ENCODE results near the gene SLC16A14.
A peak's percentile ranks its signal among the peaks of the same experiment; 100 is the strongest.

Gene SLC16A14

GRCh38 chr2:230085201-230085600 is 16.5 kb upstream of the SLC16A14 start:
- DNase-seq (ENCODE audit: low read depth in 1 of 2, low spot score in 1 of 2): peak; percentile 48 to 85
- TF ChIP-seq POLR2AphosphoS5 (IDR thresholded peaks at IDR 0.05; ENCODE audit: low read depth): no peak
- no peak for TF ChIP-seq GABPA (IDR thresholded peaks at IDR 0.05; ENCODE audit: low read depth)
- no peak for TF ChIP-seq REST (IDR thresholded peaks at IDR 0.05; ENCODE audit: insufficient replicate concordance, low read depth)
- no peak for TF ChIP-seq CTCF (IDR thresholded peaks at IDR 0.05; ENCODE audit: insufficient read depth, low read length)
- TF ChIP-seq SPI1 (IDR thresholded peaks at IDR 0.05; ENCODE audit: borderline replicate concordance, low read depth): no peak
- Histone ChIP-seq H3K4me3 (replicated peaks; ENCODE audit: insufficient read depth, low read length) (no peak overlapping the region), H3K27me3 (ENCODE audit: insufficient read depth, poor library complexity, severe bottlenecking) (no peaks in the 10 kb centered on the region), H3K27ac (replicated peaks) (peak overlapping the region; percentile 45)

- TF ChIP-seq GABPA (IDR thresholded peaks at IDR 0.05; ENCODE audit: low read depth) (no peak), POLR2AphosphoS5 (IDR thresholded peaks at IDR 0.05; ENCODE audit: low read depth) (no peak), REST (IDR thresholded peaks at IDR 0.05; ENCODE audit: insufficient replicate concordance, low read depth) (no peak), SPI1 (IDR thresholded peaks at IDR 0.05; ENCODE audit: borderline replicate concordance, low read depth) (no peak), CTCF (IDR thresholded peaks at IDR 0.05; ENCODE audit: insufficient read depth, low read length) (no peak)
- DNase-seq (ENCODE audit: low read depth in 1 of 2, low spot score in 1 of 2): no peak
- Histone ChIP-seq H3K4me3 (replicated peaks; ENCODE audit: insufficient read depth, low read length) (no peak overlapping the region), H3K27me3 (ENCODE audit: insufficient read depth, poor library complexity, severe bottlenecking) (no peaks in the 10 kb centered on the region), H3K27ac (replicated peaks) (no peak overlapping the region)
These were observed 9.3 kb upstream of the SLC16A14 start for GRCh38 chr2:230077851-230078547.

- Histone ChIP-seq H3K27me3 (ENCODE audit: insufficient read depth, poor library complexity, severe bottlenecking) (no peaks in the 10 kb centered on the region), H3K27ac (replicated peaks) (no peak overlapping the region), H3K4me3 (replicated peaks; ENCODE audit: insufficient read depth, low read length) (no peak overlapping the region)
- TF ChIP-seq GABPA (IDR thresholded peaks at IDR 0.05; ENCODE audit: low read depth): no peak
- TF ChIP-seq REST (IDR thresholded peaks at IDR 0.05; ENCODE audit: insufficient replicate concordance, low read depth): no peak
- no peak for TF ChIP-seq POLR2AphosphoS5 (IDR thresholded peaks at IDR 0.05; ENCODE audit: low read depth)
- DNase-seq (ENCODE audit: low read depth in 1 of 2, low spot score in 1 of 2): no peak
These were observed 8.1 kb upstream of the SLC16A14 start for GRCh38 chr2:230076819-230077218.

All from HL-60 (cell line).